Liver (tissue), 9 donors: ENCODE results near the gene PKIG. TPM values are rescaled to one million over a fixed set of nuclear protein-coding genes. Genes with fewer than 3 reads are reported as not detected.

Experiments
- DNase-seq: peaks from one replicate; pipeline ENCODE4 v3.0.0-alpha.2; 2017; ENCODE audit warnings: low spot score
- H3K27ac ChIP-seq, 2 donors: one replicate each; pipeline ENCODE4 v1.7.0; 2013; ENCODE audit warnings: inconsistent platforms in 2 of 2, low read length in 2 of 2, control low read depth in 1 of 2, low read depth in 1 of 2, mild to moderate bottlenecking in 1 of 2
- H3K27me3 ChIP-seq, 4 donors: one replicate each; pipeline versions ENCODE4 v1.6.1 to v1.7.0; 2013; ENCODE audit warnings: low read length in 3 of 4, inconsistent platforms in 1 of 4, mild to moderate bottlenecking in 1 of 4, moderate library complexity in 1 of 4; ENCODE audit not compliant: control insufficient read depth in 4 of 4, insufficient read depth in 4 of 4
- H3K36me3 ChIP-seq, 4 donors: one replicate each; pipeline versions ENCODE4 v1.6.1 to v1.7.0; 2013; ENCODE audit warnings: low read length in 3 of 4, mild to moderate bottlenecking in 3 of 4, low read depth in 1 of 4, moderate library complexity in 1 of 4; ENCODE audit not compliant: control insufficient read depth in 4 of 4, insufficient read depth in 3 of 4
- H3K4me1 ChIP-seq, 4 donors: one replicate each; pipeline versions ENCODE4 v1.6.1 to v1.7.0; 2013; ENCODE audit warnings: low read length in 3 of 4, mild to moderate bottlenecking in 3 of 4, moderate library complexity in 1 of 4; ENCODE audit not compliant: control insufficient read depth in 4 of 4, insufficient read depth in 4 of 4
- H3K4me3 ChIP-seq, 3 donors: one replicate each; pipeline versions ENCODE4 v1.6.1 to v1.7.0; 2013; ENCODE audit warnings: low read length in 3 of 3, control low read depth in 1 of 3, low read depth in 1 of 3, mild to moderate bottlenecking in 1 of 3
- H3K9ac ChIP-seq, 2 donors: one replicate each; pipeline ENCODE4 v1.7.0; 2013; ENCODE audit warnings: low read length in 2 of 2, mild to moderate bottlenecking in 2 of 2, moderate library complexity in 2 of 2, control low read depth in 1 of 2, low read depth in 1 of 2
- H3K9me3 ChIP-seq, 4 donors: one replicate each; pipeline versions ENCODE4 v1.6.1 to v1.7.0; 2013; ENCODE audit warnings: low read length in 3 of 4; ENCODE audit not compliant: control insufficient read depth in 4 of 4
- ATF3 ChIP-seq: IDR thresholded peaks from 2 replicates; pipeline ENCODE4 v1.6.1; 2016; ENCODE audit warnings: antibody characterized with exemption
- CTCF ChIP-seq: fragments of 150-350 bp; IDR thresholded peaks from 2 replicates; pipeline ENCODE4 v1.5.1; 2017; ENCODE audit warnings: improper control_type of control experiment, low read depth, low read length; ENCODE audit not compliant: missing input control
- EGR1 ChIP-seq, 2 donors: IDR thresholded peaks; 2 replicates each; pipeline ENCODE4 v1.6.1; 2016 to 2018; ENCODE audit warnings: antibody characterized with exemption in 2 of 2, low read depth in 2 of 2
- FOXA1 ChIP-seq: IDR thresholded peaks from 2 replicates; pipeline ENCODE4 v1.6.1; 2016; ENCODE audit warnings: antibody characterized with exemption
- FOXA2 ChIP-seq: IDR thresholded peaks from 2 replicates; pipeline ENCODE4 v1.6.1; 2016; ENCODE audit warnings: antibody characterized with exemption
- GABPA ChIP-seq, 2 donors: IDR thresholded peaks in 1 of 2; conservative IDR thresholded peaks in 1 of 2; 2 replicates each; pipeline ENCODE4 v1.6.1; 2016; ENCODE audit warnings: antibody characterized with exemption in 2 of 2, mild to moderate bottlenecking in 1 of 2, moderate library complexity in 1 of 2
- HNF4A ChIP-seq, 2 donors: conservative IDR thresholded peaks; 2 replicates each; pipeline ENCODE4 v1.6.1; 2016; ENCODE audit warnings: antibody characterized with exemption in 2 of 2, mild to moderate bottlenecking in 2 of 2
- HNF4G ChIP-seq: IDR thresholded peaks from 2 replicates; pipeline ENCODE4 v1.6.1; 2016; ENCODE audit warnings: antibody characterized with exemption
- JUND ChIP-seq, 2 donors: IDR thresholded peaks; 2 replicates each; pipeline ENCODE4 v1.6.1; 2016; ENCODE audit warnings: antibody characterized with exemption in 2 of 2
- MAX ChIP-seq: IDR thresholded peaks from 2 replicates; pipeline ENCODE4 v1.6.1; 2016; ENCODE audit warnings: antibody characterized with exemption
- NR2F2 ChIP-seq: IDR thresholded peaks from 2 replicates; pipeline ENCODE4 v1.6.1; 2016; ENCODE audit warnings: antibody characterized with exemption
- RAD21 ChIP-seq, 2 donors: IDR thresholded peaks; 2 replicates each; pipeline ENCODE4 v1.6.1; 2016; ENCODE audit warnings: antibody characterized with exemption in 2 of 2, mild to moderate bottlenecking in 2 of 2
- REST ChIP-seq: IDR thresholded peaks from 2 replicates; pipeline ENCODE4 v1.6.1; 2016; ENCODE audit warnings: antibody characterized with exemption, mild to moderate bottlenecking
- RXRA ChIP-seq, 2 donors: IDR thresholded peaks; 2 replicates each; pipeline ENCODE4 v1.6.1; 2017 to 2018; ENCODE audit warnings: antibody characterized with exemption in 2 of 2, mild to moderate bottlenecking in 1 of 2
- SP1 ChIP-seq: IDR thresholded peaks from 2 replicates; pipeline ENCODE4 v1.6.1; 2018; ENCODE audit warnings: antibody characterized with exemption, mild to moderate bottlenecking
- TAF1 ChIP-seq: conservative IDR thresholded peaks from 2 replicates; pipeline ENCODE4 v1.6.1; 2016; ENCODE audit warnings: antibody characterized with exemption, mild to moderate bottlenecking
- YY1 ChIP-seq: IDR thresholded peaks from 2 replicates; pipeline ENCODE4 v1.6.1; 2016; ENCODE audit warnings: antibody characterized with exemption, mild to moderate bottlenecking
- ZBTB33 ChIP-seq: IDR thresholded peaks from 2 replicates; pipeline ENCODE4 v1.6.1; 2016; ENCODE audit warnings: antibody characterized with exemption
- WGBS: extraction: QIAGEN DNeasy Blood & Tissue Kit; methylation state at CpG from one replicate; pipeline ENCODE4 v1.1.7; 2013; 5-methylcytosine and 5-hydroxymethylcytosine counted together
- polyA plus RNA-seq, 2 donors: library from polyadenylated mRNA; stranded (reverse) in 1 of 2; unstranded in 1 of 2; fragments of 200-250 nt in 1 of 2; fragments of >200 nt in 1 of 2; fragmentation: Nextera tagmentation in 1 of 2; extraction: Ambion mirVana in 1 of 2; gene quantifications; one replicate each; pipeline versions ENCODE4 v1.2.1 to v1.2.3, GENCODE V29; 2013 to 2015
- total RNA-seq, 2 donors: library from RNA; depleted of rRNA; stranded (reverse); fragments of >200 nt; gene quantifications; one replicate each; pipeline ENCODE4 v1.2.3, GENCODE V29; 2014
- donor health status: healthy.
- donor health status: healthy.
- donor health status: healthy.
- donor health status: healthy.
- donor health status: healthy.

The PKIG gene
- total and polyA plus RNA-seq, 4 donors = 10.6 to 24.3 (median 23.4) TPM

GRCh38 chr20:44581515-44581914, 864 bp upstream of the PKIG start:
- Histone ChIP-seq H3K27me3 (no peaks in the 10 kb centered on the region), H3K4me3 (no peak overlapping the region), H3K36me3 (no peaks in the 10 kb centered on the region), H3K9me3 (no peaks in the 10 kb centered on the region), H3K4me1 (peaks cover 0 to 3% (median 0%) of the 10 kb centered on the region in 4 donors), H3K27ac (peak overlapping the region in 1 of 2 donors; percentile 59), H3K9ac (no peak overlapping the region)
- TF ChIP-seq JUND (IDR thresholded peaks at IDR 0.05) = no peak
- TF ChIP-seq HNF4G = no peak
- DNase-seq = no peak
- WGBS = 91% methylated on average over 1 of the region's 1 CpG

GRCh38 chr20:44583157-44583556, 778 bp downstream of the PKIG start:
- Histone ChIP-seq H3K4me1 (peaks cover 0 to 5% (median 1%) of the 10 kb centered on the region in 4 donors), H3K36me3 (no peaks in the 10 kb centered on the region), H3K4me3 (no peak overlapping the region), H3K9ac (no peak overlapping the region), H3K27me3 (no peaks in the 10 kb centered on the region), H3K27ac (peak overlapping the region in 1 of 2 donors; percentile 14), H3K9me3 (no peaks in the 10 kb centered on the region)
- 76% methylated on average over 1 of the region's 1 CpG for WGBS
- DNase-seq = no peak
- TF ChIP-seq RXRA (IDR thresholded peaks at IDR 0.05) (peak in 1 of 2 donors; percentile 15), FOXA2 (no peak), NR2F2 (peak; percentile 31)

GRCh38 chr20:44584162-44584561, 1.8 kb downstream of the PKIG start:
- DNase-seq = no peak
- Histone ChIP-seq H3K9me3 (no peaks in the 10 kb centered on the region), H3K36me3 (no peaks in the 10 kb centered on the region), H3K4me1 (peaks cover 0 to 5% (median 1%) of the 10 kb centered on the region in 4 donors), H3K27me3 (no peaks in the 10 kb centered on the region), H3K9ac (no peak overlapping the region), H3K4me3 (no peak overlapping the region), H3K27ac (no peak overlapping the region)
- TF ChIP-seq FOXA1 = no peak
- TF ChIP-seq YY1 = no peak
- TF ChIP-seq FOXA2 = no peak
- TF ChIP-seq HNF4A (conservative IDR thresholded peaks at IDR 0.05) = no peak
- TF ChIP-seq EGR1 (IDR thresholded peaks at IDR 0.05; ENCODE audit: low read depth in 2 of 2) = no peak
- TF ChIP-seq SP1 = no peak
- no peak for TF ChIP-seq RAD21 (IDR thresholded peaks at IDR 0.05)
- no peak for TF ChIP-seq ZBTB33
- no peak for TF ChIP-seq TAF1
- no peak for TF ChIP-seq HNF4G
- TF ChIP-seq REST = no peak
- TF ChIP-seq ATF3 = no peak
- no peak for TF ChIP-seq JUND (IDR thresholded peaks at IDR 0.05)
- TF ChIP-seq NR2F2 = no peak
- no peak for TF ChIP-seq MAX
- TF ChIP-seq GABPA (IDR thresholded peaks at IDR 0.05 in 1 of 2, conservative IDR thresholded peaks at IDR 0.05 in 1 of 2) = no peak
- TF ChIP-seq CTCF = no peak
- no peak for TF ChIP-seq RXRA (IDR thresholded peaks at IDR 0.05)
- WGBS = 92% methylated on average over 4 of the region's 4 CpGs
